HG03045 (cell line): ENCODE measurements around the gene SDK1.
"Not testable (repeated sequence)": the region's sequence is repeated elsewhere in the genome, so short reads cannot be mapped to it uniquely, and the experiment has no call there.

ENCODE experiments used
- ATAC-seq: cut with Tn5 transposase; IDR thresholded peaks from one replicate; pipeline ENCODE4 v1.9.1; 2021; ENCODE audit warnings: mild to moderate bottlenecking, moderate library complexity; ENCODE audit not compliant: unreplicated experiment

Gene SDK1

GRCh38 chr7:4308205-4308590, 1007.1 kb downstream of the SDK1 start:
- no peak for ATAC-seq

DNA sequence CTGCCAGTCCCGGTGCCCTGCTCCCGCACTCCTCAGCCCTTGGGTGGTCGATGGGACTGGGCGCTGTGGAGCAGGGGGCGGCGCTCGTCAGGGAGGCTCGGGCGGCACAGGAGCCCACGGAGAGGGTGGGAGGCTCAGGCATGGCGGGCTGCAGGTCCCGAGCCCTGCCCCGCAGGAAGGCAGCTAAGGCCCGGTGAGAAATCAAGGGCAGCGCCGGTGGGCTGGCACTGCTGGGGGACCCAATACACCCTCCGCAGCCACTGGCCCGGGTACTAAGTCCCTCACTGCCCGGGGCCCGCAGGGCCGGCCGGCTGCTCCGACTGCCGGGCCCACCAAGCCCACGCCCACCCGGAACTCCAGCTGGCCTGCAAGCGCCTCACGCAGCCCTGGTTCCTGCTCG, 1012.9 kb downstream of the SDK1 start:
- not testable (repeated sequence) for ATAC-seq

- ATAC-seq, result not testable (repeated sequence)
Observed at GRCh38 chr7:4314316-4314715, 1013.3 kb downstream of the SDK1 start.
